Osteocyte (in vitro differentiated cells): ENCODE measurements around the gene TMPRSS11B. TPM values are rescaled to one million over a fixed set of nuclear protein-coding genes. Genes with fewer than 3 reads are reported as not detected.

Experiments
- DNase-seq: peaks from one replicate; pipeline ENCODE4 v3.0.0; 2021; ENCODE audit warnings: mixed read lengths; ENCODE audit not compliant: unreplicated experiment; ENCODE audit errors: extremely low spot score
- H3K27ac Mint-ChIP-seq: one replicate; pipeline ENCODE4 v1.8.0; 2021; ENCODE audit warnings: mild to moderate bottlenecking, mixed read lengths; ENCODE audit not compliant: unreplicated experiment
- H3K27me3 Mint-ChIP-seq: one replicate; pipeline ENCODE4 v1.8.0; 2021; ENCODE audit warnings: mixed read lengths; ENCODE audit not compliant: unreplicated experiment
- H3K36me3 Mint-ChIP-seq: one replicate; pipeline ENCODE4 v1.8.0; 2021; ENCODE audit warnings: mixed read lengths; ENCODE audit not compliant: unreplicated experiment
- H3K4me1 Mint-ChIP-seq: one replicate; pipeline ENCODE4 v1.8.0; 2021; ENCODE audit warnings: mixed read lengths; ENCODE audit not compliant: unreplicated experiment
- H3K4me3 Mint-ChIP-seq: one replicate; pipeline ENCODE4 v1.8.0; 2021; ENCODE audit warnings: mild to moderate bottlenecking, moderate library complexity, mixed read lengths; ENCODE audit not compliant: unreplicated experiment
- H3K9me3 Mint-ChIP-seq: one replicate; pipeline ENCODE4 v1.8.0; 2021; ENCODE audit warnings: mixed read lengths; ENCODE audit not compliant: unreplicated experiment
- CTCF ChIP-seq: fragments of 200-600 bp; sonication (generic); IDR thresholded peaks from 2 replicates; pipeline ENCODE4 v1.5.0; 2021; ENCODE audit warnings: antibody characterized with exemption, mild to moderate bottlenecking, moderate library complexity
- total RNA-seq: library from RNA; stranded (reverse); gene quantifications from 2 replicates; pipeline ENCODE4 v1.2.1, GENCODE V29; 2021

TMPRSS11B gene
- total RNA-seq, 1 donor from 2014 or later = not detected

DNA sequence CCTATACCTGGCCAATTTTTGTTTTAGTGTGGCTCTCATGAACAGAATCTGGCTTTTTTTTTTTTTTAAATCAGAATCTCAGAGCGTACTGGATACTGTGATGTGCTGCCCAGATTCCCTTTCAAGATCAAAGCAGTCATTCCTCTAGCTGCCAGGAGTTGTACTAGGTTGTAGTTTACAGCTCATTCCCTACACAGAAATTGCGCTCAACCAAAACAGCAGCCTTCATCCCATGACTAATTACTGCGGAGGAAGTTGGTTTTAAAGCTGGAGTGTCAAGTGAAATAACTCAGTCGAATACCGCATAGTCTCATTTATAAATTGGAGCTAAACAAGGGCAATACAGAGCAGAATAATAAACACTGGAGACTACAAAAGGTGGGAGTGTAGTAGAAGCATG is 12.2 kb upstream of the TMPRSS11B start:
- Mint-ChIP-seq H3K36me3 (no peaks in the 10 kb centered on the region), H3K27ac (no peak overlapping the region), H3K27me3 (peaks cover 17% of the 10 kb centered on the region), H3K4me1 (no peaks in the 10 kb centered on the region), H3K4me3 (no peak overlapping the region), H3K9me3 (no peaks in the 10 kb centered on the region)
- no peak for TF ChIP-seq CTCF
- no peak for DNase-seq

- no peak for DNase-seq
- Mint-ChIP-seq H3K4me3 (no peak overlapping the region), H3K36me3 (no peaks in the 10 kb centered on the region), H3K27ac (no peak overlapping the region), H3K4me1 (no peaks in the 10 kb centered on the region), H3K9me3 (no peaks in the 10 kb centered on the region), H3K27me3 (peaks cover 20% of the 10 kb centered on the region)
- TF ChIP-seq CTCF = no peak
Observed at GRCh38 chr4:68256284-68256683, 10.8 kb upstream of the TMPRSS11B start.

- H3K4me1 Mint-ChIP-seq = no peaks in the 10 kb centered on the region
- H3K9me3 Mint-ChIP-seq = no peaks in the 10 kb centered on the region
- TF ChIP-seq CTCF = no peak
- no peak for DNase-seq
- H3K27ac Mint-ChIP-seq = no peak overlapping the region
- no peak overlapping the region for H3K4me3 Mint-ChIP-seq
- peaks cover 30% of the 10 kb centered on the region for H3K27me3 Mint-ChIP-seq
- no peaks in the 10 kb centered on the region for H3K36me3 Mint-ChIP-seq
Observed at GRCh38 chr4:68250151-68250930, 4.8 kb upstream of the TMPRSS11B start.

DNA sequence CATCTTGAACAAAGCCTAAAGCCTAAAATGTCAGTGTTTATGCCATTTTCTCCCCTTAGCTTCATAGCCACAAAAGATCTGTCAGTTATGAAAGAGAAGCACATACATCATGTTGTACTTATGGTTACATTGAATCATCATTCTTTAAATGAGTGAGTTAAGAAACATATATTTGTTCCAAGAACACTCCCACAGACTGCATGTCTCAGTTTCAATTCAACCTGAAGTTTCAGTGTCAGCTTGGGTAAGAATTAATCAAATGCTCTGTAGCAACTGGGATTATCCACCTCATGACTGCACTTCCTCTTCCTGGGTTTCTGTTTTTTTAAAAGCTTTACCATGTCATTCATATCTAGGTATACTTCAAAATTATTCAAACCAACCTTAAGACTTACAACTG is 3.9 kb upstream of the TMPRSS11B start:
- Mint-ChIP-seq H3K27ac (no peak overlapping the region), H3K36me3 (no peaks in the 10 kb centered on the region), H3K4me3 (no peak overlapping the region), H3K27me3 (peaks cover 30% of the 10 kb centered on the region), H3K4me1 (no peaks in the 10 kb centered on the region), H3K9me3 (no peaks in the 10 kb centered on the region)
- DNase-seq = no peak
- no peak for TF ChIP-seq CTCF

- H3K27me3 Mint-ChIP-seq = peaks cover 32% of the 10 kb centered on the region
- no peak for DNase-seq
- no peaks in the 10 kb centered on the region for H3K36me3 Mint-ChIP-seq
- H3K27ac Mint-ChIP-seq = no peak overlapping the region
- no peak overlapping the region for H3K4me3 Mint-ChIP-seq
- H3K4me1 Mint-ChIP-seq = no peaks in the 10 kb centered on the region
- TF ChIP-seq CTCF = no peak
- H3K9me3 Mint-ChIP-seq = no peaks in the 10 kb centered on the region
Observed at GRCh38 chr4:68240620-68241019, 4.9 kb downstream of the TMPRSS11B start.
